C4-2B (cell line): ENCODE measurements around the gene HSPA8.
A peak's percentile ranks its signal among the peaks of the same experiment; 100 is the strongest.

Experiments used
- H3K27ac ChIP-seq: fragments of 450-650 bp; 2 replicates; pipeline ENCODE4 v1.5.1; 2017
- CTCF ChIP-seq: fragments of 450-650 bp; conservative IDR thresholded peaks from 2 replicates; pipeline ENCODE4 v1.5.1; 2017; ENCODE audit warnings: mild to moderate bottlenecking
- ZFX ChIP-seq: fragments of 450-650 bp; IDR thresholded peaks from 2 replicates; pipeline ENCODE4 v1.6.1; 2017

HSPA8 gene

GRCh38 chr11:123061403-123062157 lies at the start of gene HSPA8:
Gene HSPA8, minus strand, starts transcription at chr11:123062136. Its CDS starts 812 bp downstream, at chr11:123061324.
- peak within 1 kb of the TSS; percentile 100 for H3K27ac ChIP-seq
- TF ChIP-seq ZFX (peak; percentile 79), CTCF (no peak)

GRCh38 chr11:123111465-123111864 lies 49.5 kb upstream of the HSPA8 start:
- TF ChIP-seq ZFX (no peak), CTCF (peak; percentile 91)
- no peak overlapping the region for H3K27ac ChIP-seq

GRCh38 chr11:123110397-123110796 lies 48.5 kb upstream of the HSPA8 start:
- TF ChIP-seq ZFX (no peak), CTCF (no peak)
- H3K27ac ChIP-seq, result no peak overlapping the region

GRCh38 chr11:123107945-123108495 lies 46.1 kb upstream of the HSPA8 start:
- TF ChIP-seq ZFX, result no peak
- TF ChIP-seq CTCF, result no peak
- no peak overlapping the region for H3K27ac ChIP-seq

- TF ChIP-seq CTCF, result no peak
- no peak for TF ChIP-seq ZFX
- H3K27ac ChIP-seq, result no peak overlapping the region
Observed at GRCh38 chr11:123104697-123105096, 42.8 kb upstream of the HSPA8 start.

- no peak overlapping the region for H3K27ac ChIP-seq
- TF ChIP-seq ZFX, result no peak
- TF ChIP-seq CTCF, result peak; percentile 84
Observed at GRCh38 chr11:123103326-123103980, 41.5 kb upstream of the HSPA8 start.

GRCh38 chr11:123100379-123101085 lies 38.6 kb upstream of the HSPA8 start:
- TF ChIP-seq ZFX (no peak), CTCF (no peak)
- no peak overlapping the region for H3K27ac ChIP-seq
